HG02840 (cell line): Measurements from ENCODE around the gene TARDBP.
"Not testable (repeated sequence)": the region's sequence is repeated elsewhere in the genome, so short reads cannot be mapped to it uniquely, and the experiment has no call there.

ENCODE experiments used
- ATAC-seq: cut with Tn5 transposase; IDR thresholded peaks from one replicate; pipeline ENCODE4 v1.9.1; 2021; ENCODE audit warnings: mild to moderate bottlenecking, moderate library complexity, moderate number of reproducible peaks; ENCODE audit not compliant: unreplicated experiment, low FRiP score

The TARDBP gene

GRCh38 chr1:11058595-11059154 is 46.2 kb downstream of the TARDBP start:
- no peak for ATAC-seq

DNA sequence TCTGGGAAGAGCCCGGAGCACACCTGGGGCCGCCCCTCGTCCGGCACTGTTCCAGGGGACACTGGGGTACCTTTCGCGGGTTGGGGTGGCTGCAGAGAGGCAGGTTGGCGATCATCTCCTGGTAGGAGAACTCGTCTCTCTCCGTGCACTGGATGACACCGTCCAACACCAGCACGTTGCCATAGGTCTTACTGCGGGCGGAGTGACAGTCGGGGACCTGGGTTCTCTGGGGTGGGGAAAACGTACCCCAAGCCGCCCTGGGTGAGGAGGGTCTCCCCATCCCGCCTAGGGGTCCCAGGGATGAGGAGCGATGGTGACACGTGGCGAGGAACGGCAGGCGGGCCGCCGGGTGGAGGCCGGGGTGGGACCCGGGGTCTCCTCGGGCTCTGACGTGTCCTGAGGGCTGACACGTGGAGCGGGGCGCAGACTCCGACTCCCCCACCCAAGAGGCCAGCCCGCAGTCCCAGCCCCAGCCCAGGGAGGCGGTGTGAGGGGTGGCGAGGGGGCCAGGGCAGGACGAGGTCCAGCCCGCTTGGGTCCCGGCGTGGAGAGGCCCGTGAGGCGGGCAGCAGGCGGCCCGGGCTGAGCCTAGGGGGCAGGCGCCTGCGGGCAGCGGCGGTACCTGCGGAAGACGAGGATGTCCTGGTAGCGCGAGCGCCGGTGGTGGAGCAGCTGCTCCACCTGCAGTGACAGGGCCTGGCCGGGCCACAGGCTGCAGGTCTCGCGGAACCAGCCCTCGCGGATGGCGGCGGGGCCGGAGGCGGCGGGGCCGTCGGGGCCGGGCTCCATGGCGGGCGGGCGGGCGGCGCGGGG is 46.9 kb downstream of the TARDBP start:
- ATAC-seq = peak; percentile 17

GRCh38 chr1:11059968-11060830 is 47.7 kb downstream of the TARDBP start, which contains the start of gene SRM:
SRM (minus strand) TSS chr1:11060018; CDS start chr1:11059943, 75 bp downstream.
- peak; percentile 82 for ATAC-seq

- no peak for ATAC-seq
These were observed 49.4 kb downstream of the TARDBP start for GRCh38 chr1:11061652-11062365.

GRCh38 chr1:11062965-11063401 is 50.5 kb downstream of the TARDBP start:
- ATAC-seq = no peak

- ATAC-seq = not testable (repeated sequence)
These were observed 51.6 kb downstream of the TARDBP start for GRCh38 chr1:11063937-11064537.

- no peak for ATAC-seq
These were observed 52.5 kb downstream of the TARDBP start for GRCh38 chr1:11064942-11065341.

DNA sequence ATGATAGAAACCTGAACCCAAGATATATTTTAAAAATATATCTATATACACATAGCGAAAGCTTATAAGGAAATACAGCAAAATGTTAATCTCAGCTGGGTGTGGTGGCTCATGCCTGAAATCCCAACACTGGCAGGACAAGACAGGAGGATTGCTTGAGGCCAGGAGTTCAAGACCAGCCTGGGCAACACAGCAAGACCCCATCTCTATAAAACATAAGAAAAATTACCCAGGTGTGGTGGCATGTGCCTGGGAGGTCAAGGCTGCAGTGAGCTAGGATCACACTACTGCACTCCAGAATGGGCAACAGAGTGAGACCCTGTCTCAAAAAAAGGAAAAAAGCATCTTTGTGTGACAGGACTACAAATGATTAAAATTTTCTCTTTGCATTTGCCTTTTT is 53.3 kb downstream of the TARDBP start:
- no peak for ATAC-seq

- no peak for ATAC-seq
These were observed 55.5 kb downstream of the TARDBP start for GRCh38 chr1:11067716-11068599.

GRCh38 chr1:11068600-11069473 is 56.4 kb downstream of the TARDBP start:
- no peak for ATAC-seq

GRCh38 chr1:11070876-11071275 is 58.4 kb downstream of the TARDBP start:
- no peak for ATAC-seq

GRCh38 chr1:11071463-11072215 is 59.2 kb downstream of the TARDBP start:
- ATAC-seq = no peak

GRCh38 chr1:11072216-11072917 is 59.9 kb downstream of the TARDBP start:
- no peak for ATAC-seq

GRCh38 chr1:11073398-11073797 is 60.9 kb downstream of the TARDBP start:
- not testable (repeated sequence) for ATAC-seq
